CD14-positive monocyte (primary cell): ENCODE data around the gene CDH23. TPM values are rescaled to one million over a fixed set of nuclear protein-coding genes. Genes with fewer than 3 reads are reported as not detected.
A peak's percentile ranks its signal among the peaks of the same experiment; 100 is the strongest.

Source experiments
- DNase-seq, 3 donors: peaks; one replicate each; pipeline ENCODE4 v3.0.0-alpha.2; 2011 to 2022
- H2AFZ ChIP-seq: 2 replicates; pipeline ENCODE4 v1.6.0; 2012; ENCODE audit warnings: mild to moderate bottlenecking, low read depth, low read length, inconsistent platforms; ENCODE audit not compliant: insufficient read depth, poor library complexity, severe bottlenecking
- H3K27ac ChIP-seq, 2 donors: 1 replicate in 1 of 2; 2 replicates in 1 of 2; pipeline ENCODE4 v1.5.1; 2012 to 2013; ENCODE audit warnings: low read length in 2 of 2, control low read depth in 1 of 2, inconsistent platforms in 1 of 2, low read depth in 1 of 2, mild to moderate bottlenecking in 1 of 2
- H3K27me3 ChIP-seq, 2 donors: one replicate each; pipeline versions ENCODE4 v1.6.0 to v1.6.1; 2011 to 2013; ENCODE audit warnings: low read length in 2 of 2; ENCODE audit not compliant: control insufficient read depth in 2 of 2, insufficient read depth in 2 of 2
- H3K36me3 ChIP-seq, 2 donors: replicated peaks in 1 of 2; 1 replicate in 1 of 2; 2 replicates in 1 of 2; pipeline versions ENCODE4 v1.5.1 to v1.6.1; 2012 to 2013; ENCODE audit warnings: low read length in 2 of 2, control low read depth in 1 of 2, inconsistent platforms in 1 of 2, mild to moderate bottlenecking in 1 of 2; ENCODE audit not compliant: insufficient read depth in 2 of 2, control insufficient read depth in 1 of 2
- H3K4me1 ChIP-seq, 2 donors: 1 replicate in 1 of 2; 2 replicates in 1 of 2; pipeline versions ENCODE4 v1.5.1 to v1.6.1; 2012 to 2013; ENCODE audit warnings: low read length in 2 of 2, control low read depth in 1 of 2, inconsistent platforms in 1 of 2, mild to moderate bottlenecking in 1 of 2, moderate library complexity in 1 of 2; ENCODE audit not compliant: insufficient read depth in 2 of 2, control insufficient read depth in 1 of 2
- H3K4me2 ChIP-seq: replicated peaks from 2 replicates; pipeline ENCODE3; 2012; ENCODE audit warnings: low read length, moderate library complexity, mild to moderate bottlenecking; ENCODE audit not compliant: poor library complexity, severe bottlenecking; ENCODE audit errors: extremely low read depth
- H3K4me3 ChIP-seq, 3 experiments: fragments of 200-600 bp in 1 of 3; sonication (generic) in 1 of 3; replicated peaks in 1 of 3; 1 replicate in 2 of 3; 2 replicates in 1 of 3; pipeline ENCODE4 v1.5.1; 2011 to 2013; ENCODE audit warnings: low read length in 3 of 3, mild to moderate bottlenecking in 3 of 3, control low read depth in 2 of 3, low read depth in 2 of 3, inconsistent platforms in 1 of 3, moderate library complexity in 1 of 3
- H3K79me2 ChIP-seq: 2 replicates; pipeline ENCODE4 v1.6.0; 2012; ENCODE audit warnings: mild to moderate bottlenecking, control low read depth, inconsistent platforms, low read length, moderate library complexity; ENCODE audit not compliant: insufficient read depth
- H3K9ac ChIP-seq: 2 replicates; pipeline ENCODE4 v1.6.0; 2017; ENCODE audit warnings: low read length, mild to moderate bottlenecking; ENCODE audit not compliant: insufficient read depth, poor library complexity, severe bottlenecking
- H3K9me3 ChIP-seq, 2 donors: replicated peaks in 1 of 2; 1 replicate in 1 of 2; 2 replicates in 1 of 2; pipeline versions ENCODE4 v1.5.1 to v1.6.1; 2012 to 2013; ENCODE audit warnings: low read length in 2 of 2, control low read depth in 1 of 2; ENCODE audit not compliant: control insufficient read depth in 1 of 2, insufficient read depth in 1 of 2
- H4K20me1 ChIP-seq: 2 replicates; pipeline ENCODE4 v1.6.0; 2012; ENCODE audit warnings: mild to moderate bottlenecking, low read length, control low read depth, moderate library complexity; ENCODE audit not compliant: insufficient read depth
- H3K27ac Mint-ChIP-seq, 7 donors: one replicate each; pipeline ENCODE4 v1.8.0; 2020; ENCODE audit warnings: mild to moderate bottlenecking in 7 of 7, mixed read lengths in 7 of 7, moderate library complexity in 6 of 7, inconsistent platforms in 2 of 7
- H3K27me3 Mint-ChIP-seq, 3 donors: one replicate each; pipeline ENCODE4 v1.8.0; 2021 to 2022; ENCODE audit warnings: low read depth in 3 of 3, mild to moderate bottlenecking in 3 of 3, mixed read lengths in 3 of 3, moderate library complexity in 3 of 3, inconsistent platforms in 1 of 3
- H3K36me3 Mint-ChIP-seq, 2 donors: one replicate each; pipeline ENCODE4 v1.8.0; 2020; ENCODE audit warnings: mixed read lengths in 2 of 2, inconsistent platforms in 1 of 2, mild to moderate bottlenecking in 1 of 2
- H3K4me1 Mint-ChIP-seq: one replicate; pipeline ENCODE4 v1.8.0; 2020; ENCODE audit warnings: mild to moderate bottlenecking, mixed read lengths
- H3K4me3 Mint-ChIP-seq, 2 donors: one replicate each; pipeline ENCODE4 v1.8.0; 2020; ENCODE audit warnings: mild to moderate bottlenecking in 2 of 2, mixed read lengths in 2 of 2, moderate library complexity in 1 of 2
- H3K9me3 Mint-ChIP-seq, 7 donors: one replicate each; pipeline ENCODE4 v1.8.0; 2020 to 2022; ENCODE audit warnings: mixed read lengths in 7 of 7, mild to moderate bottlenecking in 6 of 7, moderate library complexity in 6 of 7, inconsistent platforms in 2 of 7
- WGBS: methylation state at CpG from one replicate; pipeline ENCODE4 v1.1.5; 2013; ENCODE audit warnings: missing lambda C conversion rate; ENCODE audit not compliant: insufficient coverage; 5-methylcytosine and 5-hydroxymethylcytosine counted together
- intact Hi-C, 2 donors: fragments of 100-400 bp; cut with micrococcal nuclease; formaldehyde crosslinking; loops; one replicate each; pipeline versions ENCODE4 v1.15.0 to v1.15.1; 2023
- polyA plus RNA-seq, 3 donors: library from polyadenylated mRNA; depleted of rRNA in 1 of 3; unstranded in 2 of 3; stranded (reverse) in 1 of 3; fragments of 300-500 nt in 2 of 3; fragments of >200 nt in 1 of 3; fragmentation: Illumina TruSeq in 2 of 3; gene quantifications; 1 replicate in 2 of 3; 2 replicates in 1 of 3; pipeline ENCODE4 v1.2.3, GENCODE V29; 2012 to 2021
- TF ChIP-seq, protein P1 (sequence below): fragments of 200-600 bp; IDR thresholded peaks from one replicate; pipeline ENCODE4 v1.8.0; 2022; ENCODE audit warnings: antibody characterized with exemption, mild to moderate bottlenecking

CDH23 gene
- polyA plus RNA-seq, 3 donors: 8.2 to 36.2 (median 10.5) TPM

GRCh38 chr10:71533936-71534335 is 137.2 kb downstream of the CDH23 start:
- H3K36me3 Mint-ChIP-seq: no peaks in the 10 kb centered on the region
- Histone ChIP-seq H3K79me2 (no peaks in the 10 kb centered on the region), H3K36me3 (no peaks in the 10 kb centered on the region), H3K4me3 (no peak overlapping the region), H2AFZ (no peak overlapping the region), H3K4me1 (peaks cover 0 to 3% of the 10 kb centered on the region in 2 donors), H3K9me3 (no peaks in the 10 kb centered on the region), H3K27me3 (no peaks in the 10 kb centered on the region), H3K27ac (no peak overlapping the region), H4K20me1 (no peaks in the 10 kb centered on the region), H3K9ac (no peak overlapping the region), H3K4me2 (no peak overlapping the region)
- 97% methylated on average over 6 of the region's 7 CpGs for WGBS
- H3K27me3 Mint-ChIP-seq: peaks cover 0 to 9% (median 0%) of the 10 kb centered on the region in 3 donors
- H3K27ac Mint-ChIP-seq: peak overlapping the region in 1 of 7 donors; percentile 2
- no peak for DNase-seq
- intact Hi-C loops: no loop called here
- peaks cover 6% of the 10 kb centered on the region for H3K4me1 Mint-ChIP-seq
- no peak overlapping the region for H3K4me3 Mint-ChIP-seq
- H3K9me3 Mint-ChIP-seq: peaks cover 0 to 5% (median 0%) of the 10 kb centered on the region in 7 donors
- TF ChIP-seq, protein P1, sequence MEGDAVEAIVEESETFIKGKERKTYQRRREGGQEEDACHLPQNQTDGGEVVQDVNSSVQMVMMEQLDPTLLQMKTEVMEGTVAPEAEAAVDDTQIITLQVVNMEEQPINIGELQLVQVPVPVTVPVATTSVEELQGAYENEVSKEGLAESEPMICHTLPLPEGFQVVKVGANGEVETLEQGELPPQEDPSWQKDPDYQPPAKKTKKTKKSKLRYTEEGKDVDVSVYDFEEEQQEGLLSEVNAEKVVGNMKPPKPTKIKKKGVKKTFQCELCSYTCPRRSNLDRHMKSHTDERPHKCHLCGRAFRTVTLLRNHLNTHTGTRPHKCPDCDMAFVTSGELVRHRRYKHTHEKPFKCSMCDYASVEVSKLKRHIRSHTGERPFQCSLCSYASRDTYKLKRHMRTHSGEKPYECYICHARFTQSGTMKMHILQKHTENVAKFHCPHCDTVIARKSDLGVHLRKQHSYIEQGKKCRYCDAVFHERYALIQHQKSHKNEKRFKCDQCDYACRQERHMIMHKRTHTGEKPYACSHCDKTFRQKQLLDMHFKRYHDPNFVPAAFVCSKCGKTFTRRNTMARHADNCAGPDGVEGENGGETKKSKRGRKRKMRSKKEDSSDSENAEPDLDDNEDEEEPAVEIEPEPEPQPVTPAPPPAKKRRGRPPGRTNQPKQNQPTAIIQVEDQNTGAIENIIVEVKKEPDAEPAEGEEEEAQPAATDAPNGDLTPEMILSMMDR: no peak

DNA sequence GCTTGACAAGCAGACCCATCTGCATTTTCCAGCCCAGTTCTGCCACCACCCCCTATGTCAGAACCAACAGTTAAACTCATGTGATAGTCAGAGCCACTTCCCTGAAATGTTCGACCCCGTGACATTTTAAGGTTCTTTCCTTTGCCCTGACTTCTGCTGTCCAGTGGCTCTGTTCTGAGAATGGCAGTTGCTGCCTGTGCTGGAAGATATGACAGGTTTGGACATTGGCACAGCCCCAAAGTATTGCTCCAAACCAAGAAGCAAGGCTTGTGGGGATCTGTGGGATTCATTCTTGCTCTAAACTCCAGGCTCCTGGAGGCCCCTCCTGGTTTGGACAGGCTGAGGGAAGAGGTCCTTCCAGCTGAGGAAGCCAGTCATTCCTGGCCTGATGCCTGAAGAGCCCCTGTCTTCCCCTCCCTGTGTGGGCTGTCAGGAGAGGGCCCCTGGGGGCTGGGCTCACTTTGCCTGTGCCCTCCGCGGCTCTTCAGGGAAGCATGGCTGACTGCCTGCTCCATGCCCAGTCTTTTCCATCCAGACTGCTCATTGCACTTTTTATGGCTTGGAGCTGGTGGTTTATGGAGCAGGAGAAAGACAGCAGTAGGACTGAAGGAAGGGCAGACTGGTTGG is 138.0 kb downstream of the CDH23 start:
- Histone ChIP-seq H3K4me2 (no peak overlapping the region), H3K36me3 (no peaks in the 10 kb centered on the region), H4K20me1 (no peaks in the 10 kb centered on the region), H3K79me2 (no peaks in the 10 kb centered on the region), H2AFZ (no peak overlapping the region), H3K4me1 (peaks cover 0 to 3% of the 10 kb centered on the region in 2 donors), H3K4me3 (no peak overlapping the region), H3K27me3 (no peaks in the 10 kb centered on the region), H3K9ac (no peak overlapping the region), H3K9me3 (no peaks in the 10 kb centered on the region), H3K27ac (no peak overlapping the region)
- WGBS: 30% methylated on average over 2 of the region's 4 CpGs
- Mint-ChIP-seq H3K36me3 (no peaks in the 10 kb centered on the region), H3K27ac (peak overlapping the region in 1 of 7 donors; percentile 50), H3K4me1 (peaks cover 6% of the 10 kb centered on the region), H3K27me3 (peaks cover 1 to 10% (median 1%) of the 10 kb centered on the region in 3 donors), H3K9me3 (peaks cover 0 to 5% (median 0%) of the 10 kb centered on the region in 7 donors), H3K4me3 (no peak overlapping the region)
- TF ChIP-seq, protein P1: no peak
- intact Hi-C loops: no loop called here
- DNase-seq: no peak
